GM10266 (cell line): Measurements from ENCODE around the gene IGBP1.
"Not testable (repeated sequence)": the region's sequence is repeated elsewhere in the genome, so short reads cannot be mapped to it uniquely, and the experiment has no call there.

ENCODE experiments used
- DNase-seq: peaks from one replicate; pipeline ENCODE4 v3.0.0; 2012; ENCODE audit errors: extremely low spot score
- CTCF ChIP-seq: IDR thresholded peaks from 2 replicates; pipeline ENCODE4 v1.5.1; 2012; ENCODE audit warnings: mild to moderate bottlenecking, low read depth; ENCODE audit not compliant: control insufficient read depth, insufficient read depth; ENCODE audit errors: missing control alignments

The IGBP1 gene

GRCh38 chrX:70176938-70177533, 43.8 kb downstream of the IGBP1 start, which contains the start of gene DGAT2L6:
Gene DGAT2L6, plus strand, starts transcription at chrX:70177483. Its CDS starts 100 bp downstream, at chrX:70177583.
- TF ChIP-seq CTCF, result no peak
- peak; percentile 20 for DNase-seq

GRCh38 chrX:70183091-70183490, 49.8 kb downstream of the IGBP1 start:
- no peak for DNase-seq
- no peak for TF ChIP-seq CTCF

DNA sequence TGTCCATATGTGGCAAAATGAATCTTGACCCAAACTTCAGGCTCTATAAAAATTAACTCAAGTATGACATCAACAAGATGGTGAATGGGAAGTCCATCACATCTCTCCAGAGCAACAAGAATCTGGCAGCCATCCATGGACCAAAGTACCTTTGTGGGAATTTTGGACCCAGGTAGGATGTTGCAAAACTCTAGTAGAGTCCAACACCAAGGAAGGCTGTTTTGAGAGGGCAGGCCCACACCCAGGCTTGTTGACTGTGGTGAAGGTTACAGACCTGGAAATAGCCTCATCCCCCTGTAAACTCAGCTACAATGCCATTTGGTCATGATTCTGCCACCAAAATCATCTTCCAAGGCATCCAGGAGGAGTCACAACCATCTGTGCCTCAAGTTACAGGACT, 57.0 kb downstream of the IGBP1 start:
- TF ChIP-seq CTCF, result no peak
- DNase-seq, result no peak

DNA sequence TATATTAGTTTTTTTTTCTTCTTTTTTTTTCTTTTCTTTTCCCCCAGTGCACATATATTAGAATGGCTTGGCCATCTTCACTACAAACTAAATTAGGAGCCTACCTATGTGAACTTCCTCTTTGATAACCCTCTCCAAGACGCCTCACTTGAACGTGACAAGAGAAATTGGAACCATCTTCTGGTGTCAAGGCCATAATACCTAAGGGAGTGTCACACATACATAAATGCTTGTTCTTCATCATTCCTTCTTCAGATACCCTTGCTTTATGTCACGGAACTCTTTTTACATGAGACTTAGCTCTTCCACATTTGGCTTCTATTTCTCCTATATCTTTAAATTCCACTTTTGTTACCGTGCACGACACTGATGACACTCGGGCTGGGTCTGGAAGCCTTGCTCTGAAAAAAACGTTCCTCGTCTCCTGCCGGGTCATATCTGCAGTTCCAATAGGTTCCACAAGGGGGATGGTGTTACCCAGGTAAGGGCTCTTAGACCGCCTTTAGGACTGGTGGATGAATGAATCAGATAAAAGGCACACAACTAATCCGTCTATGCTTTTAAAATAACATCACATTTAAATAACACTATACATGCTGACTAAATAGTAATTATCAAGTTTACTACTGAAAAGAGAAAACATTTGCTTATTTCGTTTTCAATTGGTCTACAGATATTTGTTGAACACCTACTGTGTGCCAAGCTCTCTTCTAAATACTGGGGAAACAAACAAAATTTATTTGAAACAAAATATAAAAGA, 63.9 kb downstream of the IGBP1 start:
- peak; percentile 60 for TF ChIP-seq CTCF
- peak; percentile 16 for DNase-seq

DNA sequence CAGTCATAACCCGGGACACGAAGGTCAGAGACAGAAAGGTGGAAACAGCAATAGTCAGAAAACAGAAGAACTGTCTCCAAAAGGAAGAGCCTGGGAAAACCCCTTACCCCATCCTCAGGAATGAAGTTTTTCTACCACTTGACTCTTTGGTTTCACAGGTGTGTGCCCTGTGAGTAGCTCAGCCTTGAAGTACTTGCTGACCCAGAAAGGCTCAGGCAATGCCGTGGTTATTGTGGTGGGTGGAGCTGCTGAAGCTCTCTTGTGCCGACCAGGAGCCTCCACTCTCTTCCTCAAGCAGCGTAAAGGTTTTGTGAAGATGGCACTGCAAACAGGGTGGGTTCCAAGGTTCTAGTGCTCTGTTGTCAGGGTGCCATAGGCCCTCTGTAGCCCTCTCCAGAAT, 68.5 kb downstream of the IGBP1 start:
- DNase-seq, result no peak
- no peak for TF ChIP-seq CTCF

GRCh38 chrX:70208479-70208878, 75.2 kb downstream of the IGBP1 start:
- no peak for TF ChIP-seq CTCF

DNA sequence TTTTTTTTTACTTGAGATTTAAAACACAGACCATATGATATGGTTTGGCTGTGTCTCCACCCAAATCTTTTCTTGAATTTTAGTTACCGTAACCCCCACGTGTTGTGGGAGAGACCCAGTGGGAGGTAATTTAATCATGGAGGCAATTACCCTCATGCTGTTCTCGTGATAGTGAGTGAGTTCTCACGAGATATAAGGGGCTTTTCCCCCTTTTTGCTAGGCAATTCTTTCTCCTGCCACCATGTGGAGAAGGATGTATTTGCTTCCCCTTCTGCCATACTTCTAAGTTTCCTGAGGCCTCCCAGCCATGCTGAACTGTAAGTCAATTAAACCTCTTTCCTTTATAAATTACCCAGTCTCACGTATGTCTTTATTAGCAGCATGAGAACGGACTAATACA, 76.3 kb downstream of the IGBP1 start:
- not testable (repeated sequence) for DNase-seq

More at GRCh38 chrX:70208479-70208878, 75.2 kb downstream of the IGBP1 start:
- no peak for DNase-seq
